HL-60 (cell line): ENCODE results near the gene DGKH.

Experiments
- DNase-seq, 2 experiments: peaks; one replicate each; pipeline ENCODE4 v3.0.0-alpha.2; 2010 to 2020; ENCODE audit warnings: low read depth in 1 of 2, low spot score in 1 of 2
- H3K27ac ChIP-seq: fragments of 250-450 bp; sonication (Bioruptor Pico); replicated peaks from 2 replicates; pipeline ENCODE4 v1.5.1; 2020; ENCODE audit warnings: mild to moderate bottlenecking, moderate library complexity
- H3K27me3 ChIP-seq: fragments of 250-450 bp; sonication (Bioruptor Pico); 2 replicates; pipeline ENCODE4 v1.5.1; 2021; ENCODE audit warnings: mild to moderate bottlenecking, moderate library complexity; ENCODE audit not compliant: insufficient read depth, poor library complexity, severe bottlenecking
- H3K4me3 ChIP-seq: replicated peaks from 2 replicates; pipeline ENCODE4 v1.5.1; 2011; ENCODE audit warnings: mild to moderate bottlenecking, control low read depth, low read length; ENCODE audit not compliant: insufficient read depth
- GABPA ChIP-seq: IDR thresholded peaks from 2 replicates; pipeline ENCODE4 v1.6.1; 2012; ENCODE audit warnings: low read depth
- POLR2AphosphoS5 ChIP-seq: IDR thresholded peaks from 2 replicates; pipeline ENCODE4 v1.6.1; 2012; ENCODE audit warnings: low read depth
- REST ChIP-seq: IDR thresholded peaks from 2 replicates; pipeline ENCODE4 v1.6.1; 2012; ENCODE audit warnings: low read depth; ENCODE audit not compliant: insufficient replicate concordance
- SPI1 ChIP-seq: IDR thresholded peaks from 2 replicates; pipeline ENCODE4 v1.6.1; 2012; ENCODE audit warnings: low read depth, mild to moderate bottlenecking, borderline replicate concordance
- TF ChIP-seq, protein P1 (sequence below): IDR thresholded peaks from one replicate; pipeline ENCODE4 v1.5.1; 2011; ENCODE audit warnings: low read length, control low read depth, inconsistent platforms; ENCODE audit not compliant: insufficient read depth

Gene DGKH

GRCh38 chr13:42108217-42108616 is 59.8 kb downstream of the DGKH start:
- no peak for DNase-seq
- Histone ChIP-seq H3K27ac (no peak overlapping the region), H3K4me3 (no peak overlapping the region), H3K27me3 (no peaks in the 10 kb centered on the region)
- no peak for TF ChIP-seq REST
- TF ChIP-seq POLR2AphosphoS5 = no peak
- no peak for TF ChIP-seq SPI1
- TF ChIP-seq, protein P1, sequence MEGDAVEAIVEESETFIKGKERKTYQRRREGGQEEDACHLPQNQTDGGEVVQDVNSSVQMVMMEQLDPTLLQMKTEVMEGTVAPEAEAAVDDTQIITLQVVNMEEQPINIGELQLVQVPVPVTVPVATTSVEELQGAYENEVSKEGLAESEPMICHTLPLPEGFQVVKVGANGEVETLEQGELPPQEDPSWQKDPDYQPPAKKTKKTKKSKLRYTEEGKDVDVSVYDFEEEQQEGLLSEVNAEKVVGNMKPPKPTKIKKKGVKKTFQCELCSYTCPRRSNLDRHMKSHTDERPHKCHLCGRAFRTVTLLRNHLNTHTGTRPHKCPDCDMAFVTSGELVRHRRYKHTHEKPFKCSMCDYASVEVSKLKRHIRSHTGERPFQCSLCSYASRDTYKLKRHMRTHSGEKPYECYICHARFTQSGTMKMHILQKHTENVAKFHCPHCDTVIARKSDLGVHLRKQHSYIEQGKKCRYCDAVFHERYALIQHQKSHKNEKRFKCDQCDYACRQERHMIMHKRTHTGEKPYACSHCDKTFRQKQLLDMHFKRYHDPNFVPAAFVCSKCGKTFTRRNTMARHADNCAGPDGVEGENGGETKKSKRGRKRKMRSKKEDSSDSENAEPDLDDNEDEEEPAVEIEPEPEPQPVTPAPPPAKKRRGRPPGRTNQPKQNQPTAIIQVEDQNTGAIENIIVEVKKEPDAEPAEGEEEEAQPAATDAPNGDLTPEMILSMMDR = no peak
- TF ChIP-seq GABPA = no peak

- TF ChIP-seq SPI1 (no peak), POLR2AphosphoS5 (no peak), GABPA (no peak), REST (no peak)
- TF ChIP-seq, protein P1 = no peak
- H3K27ac ChIP-seq = no peak overlapping the region
- no peak for DNase-seq
Observed at GRCh38 chr13:42109957-42110356, 61.5 kb downstream of the DGKH start.

GRCh38 chr13:42110410-42111155 is 62.1 kb downstream of the DGKH start:
- DNase-seq = peak; percentile 7 to 63
- TF ChIP-seq REST = no peak
- TF ChIP-seq, protein P1 = peak; percentile 33
- no peak overlapping the region for H3K4me3 ChIP-seq
- H3K27ac ChIP-seq = no peak overlapping the region
- H3K27me3 ChIP-seq = no peaks in the 10 kb centered on the region

More at GRCh38 chr13:42109957-42110356, 61.5 kb downstream of the DGKH start:
- Histone ChIP-seq H3K4me3 (no peak overlapping the region), H3K27me3 (no peaks in the 10 kb centered on the region)
